Caco-2 (cell line): ENCODE data around the gene DNAJC1. TPM values are rescaled to one million over a fixed set of nuclear protein-coding genes. Genes with fewer than 3 reads are reported as not detected.

Source experiments
- BruUV-seq: library from RNA; stranded (reverse); fragments of 400-500 nt; replicated peaks from 2 replicates; lab custom pipeline; 2021; lab: Mats Ljungman, UMichigan
- CTCF ChIA-PET: fragments of 300-600 bp; sonication (Branson Sonifier 250); formaldehyde crosslinking; loops from one replicate; lab custom pipeline; 2022; ENCODE audit warnings: antibody characterized with exemption; lab: Charles Lee
- POLR2A ChIA-PET: fragments of 300-600 bp; sonication (Branson Sonifier 250); formaldehyde crosslinking; loops from one replicate; lab custom pipeline; 2022; ENCODE audit warnings: antibody characterized with exemption; lab: Charles Lee
- DNase-seq, 2 experiments: peaks; one replicate each; pipeline versions ENCODE4 v3.0.0 to v3.0.0-alpha.2; 2020 to 2022
- H3K27me3 ChIP-seq: replicated peaks from 2 replicates; pipeline ENCODE4 v1.6.0; 2011; ENCODE audit warnings: low read length; ENCODE audit not compliant: control insufficient read depth, insufficient read depth
- H3K36me3 ChIP-seq: 2 replicates; pipeline ENCODE4 v1.5.1; 2011; ENCODE audit warnings: low read length; ENCODE audit not compliant: control insufficient read depth, insufficient read depth
- H3K4me1 ChIP-seq: fragments of 250-450 bp; sonication (Bioruptor Pico); 2 replicates; pipeline ENCODE4 v1.5.1; 2020; ENCODE audit warnings: mild to moderate bottlenecking
- H3K4me3 ChIP-seq: 2 replicates; pipeline ENCODE4 v1.5.1; 2011; ENCODE audit warnings: low read depth, mild to moderate bottlenecking, control low read depth, low read length
- H3K9me3 ChIP-seq: fragments of 250-450 bp; sonication (Bioruptor Pico); 2 replicates; pipeline ENCODE4 v1.5.1; 2020; ENCODE audit warnings: mild to moderate bottlenecking, moderate library complexity
- H3K27ac Mint-ChIP-seq: one replicate; pipeline ENCODE4 v1.8.0; 2022; ENCODE audit warnings: mixed read lengths; ENCODE audit not compliant: unreplicated experiment
- H3K27me3 Mint-ChIP-seq: one replicate; pipeline ENCODE4 v1.8.0; 2022; ENCODE audit warnings: mixed read lengths; ENCODE audit not compliant: insufficient read depth, unreplicated experiment
- H3K36me3 Mint-ChIP-seq: one replicate; pipeline ENCODE4 v1.8.0; 2022; ENCODE audit warnings: mild to moderate bottlenecking, mixed read lengths; ENCODE audit not compliant: insufficient read depth, unreplicated experiment
- H3K4me1 Mint-ChIP-seq: one replicate; pipeline ENCODE4 v1.8.0; 2022; ENCODE audit warnings: low read depth, mixed read lengths; ENCODE audit not compliant: unreplicated experiment
- H3K4me3 Mint-ChIP-seq: one replicate; pipeline ENCODE4 v1.8.0; 2022; ENCODE audit warnings: mild to moderate bottlenecking, moderate library complexity, mixed read lengths; ENCODE audit not compliant: unreplicated experiment
- H3K9me3 Mint-ChIP-seq: one replicate; pipeline ENCODE4 v1.8.0; 2022; ENCODE audit warnings: mixed read lengths; ENCODE audit not compliant: unreplicated experiment
- intact Hi-C: fragments of 100-400 bp; cut with micrococcal nuclease; formaldehyde crosslinking; loops from one replicate; pipeline ENCODE4 v1.10.0; 2022; ENCODE audit not compliant: unreplicated experiment
- total RNA-seq: library from RNA; stranded (reverse); gene quantifications from 2 replicates; pipeline ENCODE4 v1.2.3, GENCODE V29; 2022
- TF ChIP-seq, protein P1 (sequence below), 2 experiments: fragments of 200-600 bp in 1 of 2; IDR thresholded peaks; 1 replicate in 1 of 2; 2 replicates in 1 of 2; pipeline versions ENCODE4 v1.5.1 to v1.8.0; 2011 to 2022; ENCODE audit warnings: antibody characterized with exemption in 1 of 2, control low read depth in 1 of 2, inconsistent platforms in 1 of 2, low read depth in 1 of 2, low read length in 1 of 2, mild to moderate bottlenecking in 1 of 2, moderate library complexity in 1 of 2; ENCODE audit not compliant: insufficient read depth in 1 of 2, severe bottlenecking in 1 of 2, unreplicated experiment in 1 of 2

Gene DNAJC1
- total RNA-seq, 1 experiment from 2014 or later = 50.7 TPM

DNA sequence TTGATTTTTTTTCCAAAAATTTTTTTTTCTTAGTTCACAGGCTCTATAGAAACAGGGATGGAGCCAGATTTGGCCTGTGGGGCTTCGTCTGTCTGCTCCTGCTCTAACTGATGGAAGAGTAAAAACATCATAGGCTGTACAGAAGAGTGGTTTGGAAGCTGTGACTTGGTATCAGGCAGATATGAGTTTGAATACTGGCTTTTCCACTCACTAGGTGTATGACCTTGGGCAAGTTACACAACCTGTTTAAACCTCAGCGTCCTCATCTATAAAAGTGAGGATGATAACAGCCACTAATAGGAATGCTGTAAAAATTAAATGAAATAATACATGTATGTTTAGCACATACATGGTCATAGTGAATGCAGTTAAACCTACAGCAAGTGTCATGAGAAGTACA lies 26.9 kb upstream of the DNAJC1 start:
- H3K4me3 Mint-ChIP-seq = no peak overlapping the region
- peaks cover 3% of the 10 kb centered on the region; the same call in 1 of the 2 replicates for H3K9me3 ChIP-seq
- H3K4me1 Mint-ChIP-seq = peaks cover 7% of the 10 kb centered on the region
- ChIA-PET POLR2A (no interaction called here), CTCF (no interaction called here)
- DNase-seq = no peak
- intact Hi-C loops = no loop called here
- H3K27me3 ChIP-seq = no peaks in the 10 kb centered on the region
- H3K4me1 ChIP-seq = no peaks in the 10 kb centered on the region
- peaks cover 15% of the 10 kb centered on the region for H3K27me3 Mint-ChIP-seq
- no TSS peak for BruUV-seq
- no peak overlapping the region for H3K27ac Mint-ChIP-seq
- H3K4me3 ChIP-seq = no peak overlapping the region
- H3K36me3 Mint-ChIP-seq = no peaks in the 10 kb centered on the region
- TF ChIP-seq, protein P1, sequence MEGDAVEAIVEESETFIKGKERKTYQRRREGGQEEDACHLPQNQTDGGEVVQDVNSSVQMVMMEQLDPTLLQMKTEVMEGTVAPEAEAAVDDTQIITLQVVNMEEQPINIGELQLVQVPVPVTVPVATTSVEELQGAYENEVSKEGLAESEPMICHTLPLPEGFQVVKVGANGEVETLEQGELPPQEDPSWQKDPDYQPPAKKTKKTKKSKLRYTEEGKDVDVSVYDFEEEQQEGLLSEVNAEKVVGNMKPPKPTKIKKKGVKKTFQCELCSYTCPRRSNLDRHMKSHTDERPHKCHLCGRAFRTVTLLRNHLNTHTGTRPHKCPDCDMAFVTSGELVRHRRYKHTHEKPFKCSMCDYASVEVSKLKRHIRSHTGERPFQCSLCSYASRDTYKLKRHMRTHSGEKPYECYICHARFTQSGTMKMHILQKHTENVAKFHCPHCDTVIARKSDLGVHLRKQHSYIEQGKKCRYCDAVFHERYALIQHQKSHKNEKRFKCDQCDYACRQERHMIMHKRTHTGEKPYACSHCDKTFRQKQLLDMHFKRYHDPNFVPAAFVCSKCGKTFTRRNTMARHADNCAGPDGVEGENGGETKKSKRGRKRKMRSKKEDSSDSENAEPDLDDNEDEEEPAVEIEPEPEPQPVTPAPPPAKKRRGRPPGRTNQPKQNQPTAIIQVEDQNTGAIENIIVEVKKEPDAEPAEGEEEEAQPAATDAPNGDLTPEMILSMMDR (IDR thresholded peaks at IDR 0.05; ENCODE audit: insufficient read depth in 1 of 2, low read depth in 1 of 2, low read length in 1 of 2, severe bottlenecking in 1 of 2, unreplicated experiment in 1 of 2) = no peak
- no peaks in the 10 kb centered on the region for H3K36me3 ChIP-seq
- peaks cover 26% of the 10 kb centered on the region for H3K9me3 Mint-ChIP-seq

DNA sequence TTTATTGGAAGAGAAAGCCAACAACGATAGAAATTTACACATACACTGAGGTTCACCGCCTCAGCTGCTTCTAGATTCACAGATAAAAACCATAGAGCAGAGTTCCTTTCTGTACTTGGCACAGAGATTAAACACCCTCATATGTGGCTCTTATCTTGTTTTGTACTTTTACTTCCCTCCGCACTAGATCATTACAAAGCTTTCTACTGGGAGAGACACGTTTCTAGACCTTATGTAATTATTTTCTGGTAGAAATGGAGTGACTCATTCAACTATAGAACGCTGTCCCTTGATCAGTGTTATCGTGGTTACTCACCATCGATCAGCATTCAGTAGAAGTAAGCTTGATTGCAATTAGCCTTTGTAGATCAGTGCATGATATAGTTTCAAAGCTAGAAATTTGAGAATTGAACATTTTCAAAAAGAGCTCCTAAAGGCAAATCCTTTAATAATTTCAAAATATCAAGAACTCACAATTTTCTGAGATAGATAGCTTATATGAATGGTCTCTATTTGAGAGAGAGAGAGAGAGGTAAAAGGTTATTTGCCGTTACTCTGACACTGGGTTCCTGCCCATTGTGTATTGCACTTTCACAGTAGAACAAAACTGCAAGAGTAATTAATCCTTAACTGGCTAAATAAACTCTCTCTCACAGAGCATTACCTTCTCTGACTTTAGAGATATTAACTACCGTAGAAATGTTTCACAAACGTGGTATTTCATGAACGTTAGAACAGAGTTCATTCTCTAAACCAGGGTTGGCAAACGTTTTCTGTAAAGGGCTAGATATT lies 26.1 kb upstream of the DNAJC1 start:
- ChIA-PET POLR2A (no interaction called here), CTCF (no interaction called here)
- Mint-ChIP-seq H3K9me3 (peaks cover 25% of the 10 kb centered on the region), H3K27me3 (peaks cover 15% of the 10 kb centered on the region), H3K4me3 (no peak overlapping the region), H3K36me3 (no peaks in the 10 kb centered on the region), H3K27ac (no peak overlapping the region), H3K4me1 (peaks cover 7% of the 10 kb centered on the region)
- DNase-seq = no peak
- no TSS peak for BruUV-seq
- Histone ChIP-seq H3K4me1 (no peaks in the 10 kb centered on the region), H3K9me3 (peaks cover 4% of the 10 kb centered on the region; the same call in 1 of the 2 replicates), H3K4me3 (no peak overlapping the region), H3K36me3 (no peaks in the 10 kb centered on the region), H3K27me3 (no peaks in the 10 kb centered on the region)
- intact Hi-C loops = no loop called here
- TF ChIP-seq, protein P1 (IDR thresholded peaks at IDR 0.05; ENCODE audit: insufficient read depth in 1 of 2, low read depth in 1 of 2, low read length in 1 of 2, severe bottlenecking in 1 of 2, unreplicated experiment in 1 of 2) = no peak

DNA sequence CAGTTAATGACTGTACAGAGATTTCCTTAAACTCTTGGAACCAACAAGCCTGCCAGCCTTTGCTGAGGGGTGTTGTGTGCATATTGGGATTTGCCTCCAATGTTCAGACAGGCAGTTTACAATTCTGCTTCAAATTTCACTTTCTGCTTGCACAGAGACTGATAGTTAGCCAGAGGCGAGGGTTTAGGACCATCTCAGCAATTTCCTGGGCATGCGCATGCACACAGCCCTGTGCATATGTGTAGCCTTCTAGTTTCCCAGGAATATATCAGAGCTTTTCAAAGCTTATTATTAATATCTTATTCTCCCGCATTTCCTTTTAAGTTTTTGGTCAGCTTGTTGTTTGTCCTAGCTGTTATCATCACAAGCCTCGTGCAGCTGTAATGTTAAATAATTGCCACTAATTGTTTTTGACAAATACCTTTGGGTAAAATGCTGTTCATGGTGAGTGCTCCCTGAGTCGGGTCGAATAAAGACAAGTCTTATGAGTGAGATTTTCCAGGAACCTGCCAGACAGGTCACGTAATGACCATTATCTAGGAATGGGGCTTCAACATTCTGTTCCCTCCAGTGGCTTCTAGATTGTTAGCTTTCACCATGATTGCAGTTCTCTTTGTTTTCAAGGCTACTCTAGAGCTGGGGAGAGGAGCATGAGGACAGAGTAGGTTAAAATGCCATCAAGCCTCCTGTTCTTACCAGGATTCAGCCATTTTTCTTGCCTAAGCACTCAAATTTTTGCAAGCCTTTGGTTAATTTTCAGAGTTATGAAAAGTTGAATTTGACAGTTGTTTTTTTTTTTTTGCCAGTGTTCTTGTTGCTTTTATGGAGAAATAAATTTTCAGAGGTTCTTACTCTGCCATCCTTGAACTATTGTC lies 24.1 kb upstream of the DNAJC1 start:
- no TSS peak for BruUV-seq
- H3K27ac Mint-ChIP-seq = no peak overlapping the region

More for the DNA sequence above, 24.1 kb upstream of the DNAJC1 start:
- intact Hi-C loops = no loop called here
- Histone ChIP-seq H3K27me3 (no peaks in the 10 kb centered on the region), H3K36me3 (no peaks in the 10 kb centered on the region), H3K9me3 (peaks cover 4% of the 10 kb centered on the region; the same call in 1 of the 2 replicates), H3K4me1 (no peaks in the 10 kb centered on the region), H3K4me3 (no peak overlapping the region)
- Mint-ChIP-seq H3K4me3 (no peak overlapping the region), H3K27me3 (peaks cover 15% of the 10 kb centered on the region), H3K4me1 (peaks cover 7% of the 10 kb centered on the region), H3K9me3 (peaks cover 24% of the 10 kb centered on the region), H3K36me3 (no peaks in the 10 kb centered on the region)
- TF ChIP-seq, protein P1 (IDR thresholded peaks at IDR 0.05; ENCODE audit: insufficient read depth in 1 of 2, low read depth in 1 of 2, low read length in 1 of 2, severe bottlenecking in 1 of 2, unreplicated experiment in 1 of 2) = no peak
- POLR2A ChIA-PET = no interaction called here
- DNase-seq = no peak
- CTCF ChIA-PET = no interaction called here
